Sigmoid colon (tissue), 4 donors: ENCODE data around the gene PACRG.

Experiments used
- CTCF ChIP-seq, 4 experiments: fragments of 450-650 bp in 3 of 4; fragments of 200-600 bp in 1 of 4; IDR thresholded peaks; one replicate each; pipeline ENCODE4 v1.5.1; 2016 to 2019; ENCODE audit warnings: antibody characterized with exemption in 4 of 4, mild to moderate bottlenecking in 3 of 4, moderate library complexity in 2 of 4
- EP300 ChIP-seq, 4 donors: sonication (generic); formaldehyde crosslinking; IDR thresholded peaks; one replicate each; pipeline ENCODE4 v1.6.1; 2017; ENCODE audit warnings: antibody characterized with exemption in 4 of 4

- TF ChIP-seq CTCF (IDR thresholded peaks at IDR 0.05) (no peak), EP300 (IDR thresholded peaks at IDR 0.05) (no peak)
These were observed 498.5 kb downstream of the PACRG start for GRCh38 chr6:163226181-163226835.
